ENCODE measurements around the gene FCER2.

The FCER2 gene

GRCh38 chr19:7678971-7679751 lies 22.8 kb downstream of the FCER2 start:
- peak; percentile 39 to 47 for DNase-seq (ENCODE audit: low read depth in 2 of 2)

- no peak for DNase-seq (ENCODE audit: low read depth in 2 of 2)
Measured at GRCh38 chr19:7677669-7678311, 24.1 kb downstream of the FCER2 start.

DNA sequence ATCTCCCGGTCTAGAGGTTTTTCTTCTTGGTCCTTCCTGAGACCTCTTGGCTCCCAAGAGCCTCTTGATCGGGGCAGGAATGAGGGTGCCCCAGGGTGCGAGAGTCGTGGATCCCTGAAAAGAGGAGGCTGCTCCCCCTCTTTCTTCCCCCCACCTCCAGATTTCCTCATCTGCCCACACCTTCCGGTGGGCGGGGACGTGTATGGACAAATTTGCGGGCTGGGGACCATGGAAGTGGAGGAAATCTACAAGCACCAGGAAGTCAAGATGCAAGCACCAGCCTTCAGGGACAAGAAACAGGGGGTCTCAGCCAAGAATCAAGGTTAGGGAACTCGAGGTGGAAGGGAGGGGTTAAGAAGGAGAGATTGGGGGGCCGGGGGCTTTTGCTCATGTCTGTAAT lies 25.1 kb downstream of the FCER2 start, which contains the start of gene MCEMP1:
Gene MCEMP1 (plus strand): TSS at position 237 of the 400 bp plus-strand sequence. CDS start 31 bp downstream, at position 268.
- no peak for DNase-seq (ENCODE audit: low read depth in 2 of 2)

DNA sequence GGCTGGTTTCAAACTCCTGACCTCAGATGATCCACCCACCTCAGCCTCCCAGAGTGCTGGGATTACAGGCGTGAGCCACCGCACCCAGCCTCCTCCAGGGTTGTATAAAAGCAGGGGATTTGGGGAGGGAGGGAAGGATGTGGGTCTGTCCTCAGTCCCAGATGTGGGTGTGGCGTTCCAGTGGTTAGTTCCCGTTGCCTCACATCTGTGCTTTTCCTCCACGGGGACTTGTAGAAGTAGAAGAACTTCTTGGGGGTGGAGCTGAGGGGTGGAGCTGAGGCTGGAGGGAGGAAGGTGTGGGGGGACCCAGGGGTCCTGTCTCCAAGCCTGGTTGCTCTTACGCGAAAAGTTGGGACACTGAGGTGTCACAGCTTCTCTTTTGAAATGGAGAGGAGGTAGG lies 25.6 kb downstream of the FCER2 start:
- DNase-seq (ENCODE audit: low read depth in 2 of 2) = no peak

DNA sequence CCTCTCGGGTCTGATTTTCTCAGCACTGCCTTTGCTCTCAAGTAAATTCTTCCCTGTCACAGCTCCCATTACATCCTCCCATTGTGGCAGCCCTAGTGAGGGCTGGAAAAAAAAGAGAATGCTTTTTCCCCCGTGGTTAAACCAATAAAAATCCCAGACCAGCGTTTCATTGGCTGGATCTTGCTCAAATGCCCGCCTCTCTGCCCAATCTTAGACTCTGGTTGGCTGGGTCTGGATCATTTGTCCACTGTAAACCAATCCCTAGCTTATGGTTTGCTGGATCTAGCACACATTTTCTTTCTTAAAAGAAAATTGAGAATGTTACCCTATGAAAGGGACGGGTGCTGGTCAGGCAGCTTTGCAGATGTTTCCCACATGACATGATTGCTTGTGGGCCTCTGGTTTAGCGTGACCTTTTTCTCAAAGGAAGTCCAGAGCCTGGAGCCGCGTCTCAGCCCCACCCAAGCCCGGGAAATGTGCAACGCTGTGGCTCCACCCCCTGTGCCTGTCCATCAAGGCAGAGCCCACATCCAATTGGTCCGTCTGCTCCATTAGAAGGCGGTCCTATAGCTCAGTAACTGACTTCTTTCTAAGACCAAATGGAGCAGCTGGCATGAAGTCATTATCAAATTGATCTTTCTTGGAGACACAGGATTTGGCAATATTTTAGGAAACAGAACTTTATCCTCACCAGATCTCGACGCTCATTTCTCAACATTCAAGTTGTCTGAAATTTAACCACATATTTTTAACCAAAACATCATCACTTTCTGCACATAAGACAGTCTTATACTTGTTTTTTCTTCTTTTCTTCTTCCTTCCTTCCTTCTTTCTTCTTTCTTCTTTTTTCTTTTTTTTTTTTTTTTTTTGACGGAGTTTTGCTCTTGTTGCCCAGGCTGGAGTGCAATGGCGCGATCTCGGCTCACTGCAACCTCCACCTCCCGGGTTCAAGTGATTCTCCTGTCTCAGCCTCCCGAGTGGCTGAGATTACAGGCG lies 27.6 kb downstream of the FCER2 start:
- no peak for DNase-seq (ENCODE audit: low read depth in 2 of 2)

GRCh38 chr19:7672522-7672921 lies 29.4 kb downstream of the FCER2 start:
- DNase-seq (ENCODE audit: low read depth in 2 of 2) = no peak

- no peak for DNase-seq (ENCODE audit: low read depth in 2 of 2)
Measured at GRCh38 chr19:7670790-7671189, 31.1 kb downstream of the FCER2 start.

DNA sequence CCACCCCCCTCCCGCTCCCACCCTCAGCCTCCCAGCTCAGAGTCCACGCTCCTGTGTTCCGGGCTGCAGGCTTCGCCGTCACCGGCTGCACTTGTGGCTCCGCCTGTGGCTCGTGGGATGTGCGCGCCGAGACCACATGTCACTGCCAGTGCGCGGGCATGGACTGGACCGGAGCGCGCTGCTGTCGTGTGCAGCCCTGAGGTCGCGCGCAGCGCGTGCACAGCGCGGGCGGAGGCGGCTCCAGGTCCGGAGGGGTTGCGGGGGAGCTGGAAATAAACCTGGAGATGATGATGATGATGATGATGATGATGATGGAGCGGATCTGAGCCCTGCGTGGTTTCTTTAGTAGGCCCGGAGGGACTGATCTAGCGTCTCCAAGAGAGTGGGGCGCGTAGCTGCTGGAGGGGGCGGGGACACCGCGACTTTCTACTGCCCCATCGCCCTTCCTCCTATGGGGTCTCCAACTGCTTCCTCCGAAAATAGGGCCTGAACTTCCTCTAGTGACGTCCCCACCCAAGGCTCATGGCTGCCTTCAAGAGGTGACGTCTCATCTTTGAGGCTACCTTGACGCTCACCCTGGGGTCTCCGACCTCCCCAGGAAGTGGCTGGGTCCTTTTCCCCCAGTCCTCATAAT lies 31.7 kb downstream of the FCER2 start:
- peak in 1 of 2 donors; percentile 19 for DNase-seq (ENCODE audit: low read depth in 2 of 2)

DNA sequence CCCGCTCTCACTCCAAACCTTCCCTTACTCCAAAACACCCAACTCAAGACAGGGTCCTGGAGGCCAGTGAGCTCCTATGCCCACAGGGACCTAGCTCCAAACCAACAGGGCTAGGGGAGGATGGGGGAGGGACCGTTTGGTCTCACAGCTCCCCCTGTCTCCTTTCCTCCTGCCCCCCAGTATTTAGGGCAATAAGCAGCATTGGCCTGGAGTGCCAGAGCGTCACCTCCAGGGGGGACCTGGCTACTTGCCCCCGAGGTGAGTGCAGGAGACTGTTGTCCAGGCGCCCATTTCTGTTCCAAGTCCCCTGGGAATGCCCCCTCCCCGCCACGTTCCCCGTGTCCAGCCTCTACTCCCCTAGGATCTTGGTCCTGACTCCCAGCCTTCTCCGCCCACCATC lies 32.3 kb downstream of the FCER2 start:
- DNase-seq (ENCODE audit: low read depth in 2 of 2) = no peak

DNA sequence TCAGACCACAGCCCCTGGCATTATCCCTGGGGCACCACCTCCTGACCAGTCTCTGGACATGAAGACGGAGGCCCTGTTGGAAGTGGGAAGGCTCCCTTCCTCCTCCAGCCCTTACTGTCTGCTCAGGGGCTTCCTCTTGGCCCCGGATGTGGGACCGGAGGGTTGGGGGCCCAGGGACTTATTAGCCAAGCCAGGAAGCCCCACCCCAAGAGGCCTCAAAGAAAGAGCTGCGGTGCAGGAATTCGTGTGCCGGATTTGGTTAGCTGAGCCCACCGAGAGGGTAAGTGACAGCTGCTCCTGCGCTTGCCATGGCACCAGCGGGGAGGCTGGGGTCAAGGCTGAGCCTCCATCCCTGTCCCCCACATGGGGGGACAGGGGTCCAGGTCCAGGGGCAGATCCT lies 33.1 kb downstream of the FCER2 start, which contains the start of gene RETN:
Gene RETN (plus strand): TSS at position 208 of the 400 bp plus-strand sequence. CDS start 278 bp downstream, outside the sequence.
- no peak for DNase-seq (ENCODE audit: low read depth in 2 of 2)

GRCh38 chr19:7665076-7665475 lies 36.9 kb downstream of the FCER2 start:
- no peak for DNase-seq (ENCODE audit: low read depth in 2 of 2)

GRCh38 chr19:7663706-7664105 lies 38.2 kb downstream of the FCER2 start:
- no peak for DNase-seq (ENCODE audit: low read depth in 2 of 2)

DNA sequence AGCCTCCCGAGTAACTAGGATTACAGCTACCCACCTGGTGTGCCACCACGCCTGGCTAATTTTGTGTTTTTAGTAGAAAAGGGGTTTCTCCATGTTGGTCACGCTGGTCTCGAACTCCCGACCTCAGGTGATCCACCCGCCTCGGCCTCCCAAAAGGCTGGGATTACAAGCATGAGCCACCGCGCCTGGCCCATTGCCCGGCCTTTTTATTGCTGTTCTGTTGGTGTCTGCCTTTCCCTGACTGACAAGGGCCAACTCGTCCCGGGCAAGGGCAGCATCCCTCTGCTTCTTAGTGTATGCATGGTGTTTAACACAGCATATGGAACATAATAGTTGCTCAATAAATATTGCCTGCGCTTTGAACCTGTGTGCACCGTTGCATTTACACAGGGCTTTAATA lies 39.3 kb downstream of the FCER2 start:
- no peak for DNase-seq (ENCODE audit: low read depth in 2 of 2)

GRCh38 chr19:7661744-7662538 lies 40.0 kb downstream of the FCER2 start:
- DNase-seq (ENCODE audit: low read depth in 2 of 2) = no peak

DNA sequence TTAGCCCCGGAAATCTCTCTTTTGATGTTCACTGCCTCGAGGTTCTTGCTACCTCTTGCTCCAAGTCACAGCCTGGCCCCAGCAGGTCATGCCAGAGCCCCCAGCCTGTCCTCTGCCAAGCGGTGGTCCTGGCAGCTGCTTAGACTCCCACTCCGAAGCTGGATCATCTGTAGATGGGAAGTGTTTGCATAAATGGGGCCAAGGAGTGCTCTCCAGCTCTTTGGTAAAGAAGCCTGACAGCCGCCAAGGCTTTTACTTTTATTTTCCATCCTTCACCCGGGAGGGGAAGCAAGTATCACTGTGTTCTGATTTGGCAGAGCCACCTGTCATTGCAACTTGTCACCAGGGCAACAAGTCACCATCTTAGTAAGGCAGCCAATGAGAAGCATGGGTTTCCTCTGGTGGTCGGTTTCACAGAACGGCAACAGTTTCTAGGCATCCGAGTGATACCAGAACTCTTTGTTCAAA lies 43.7 kb downstream of the FCER2 start:
- DNase-seq (ENCODE audit: low read depth in 2 of 2) = no peak

- no peak for DNase-seq (ENCODE audit: low read depth in 2 of 2)
Measured at GRCh38 chr19:7657131-7657751, 44.7 kb downstream of the FCER2 start.

DNA sequence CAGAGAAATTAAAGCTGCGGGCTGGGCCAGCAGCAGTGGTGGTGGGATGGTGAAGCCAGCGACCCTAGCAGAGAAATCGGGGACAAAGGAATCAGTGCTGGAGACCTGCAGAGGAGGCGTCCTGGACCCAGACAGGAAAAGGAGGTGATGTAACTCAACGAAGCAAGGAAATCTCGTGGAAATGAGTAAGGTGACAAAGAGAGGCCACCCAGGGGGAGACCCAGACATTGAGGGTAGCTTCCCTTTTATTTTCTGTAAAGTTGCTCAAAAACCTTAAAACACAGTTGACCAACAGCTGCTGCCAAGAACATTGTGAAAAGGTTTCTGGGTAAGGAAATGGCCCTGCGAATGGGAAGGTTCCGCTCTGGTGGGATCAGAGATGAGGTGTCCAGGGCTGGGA lies 46.4 kb downstream of the FCER2 start:
- DNase-seq (ENCODE audit: low read depth in 2 of 2) = no peak

DNA sequence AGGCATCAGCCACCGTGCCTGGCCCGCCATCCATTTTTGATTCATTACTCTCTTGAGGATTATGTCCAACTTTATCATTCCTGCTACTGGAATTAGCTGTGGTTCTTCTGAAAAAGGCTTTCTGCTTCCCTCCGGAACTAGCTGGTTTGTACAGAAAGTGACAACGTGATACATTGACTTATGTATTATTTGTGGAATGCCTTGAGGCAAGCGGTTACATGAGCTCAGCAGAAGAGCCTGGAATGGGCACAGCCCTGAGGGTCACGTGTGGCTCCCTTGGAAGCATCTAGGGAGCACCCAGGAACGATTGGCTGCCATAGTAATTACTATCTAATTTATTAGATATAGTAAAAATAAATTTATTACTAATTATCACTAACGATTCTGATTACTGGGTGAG lies 47.5 kb downstream of the FCER2 start:
- DNase-seq (ENCODE audit: low read depth in 2 of 2) = no peak

DNA sequence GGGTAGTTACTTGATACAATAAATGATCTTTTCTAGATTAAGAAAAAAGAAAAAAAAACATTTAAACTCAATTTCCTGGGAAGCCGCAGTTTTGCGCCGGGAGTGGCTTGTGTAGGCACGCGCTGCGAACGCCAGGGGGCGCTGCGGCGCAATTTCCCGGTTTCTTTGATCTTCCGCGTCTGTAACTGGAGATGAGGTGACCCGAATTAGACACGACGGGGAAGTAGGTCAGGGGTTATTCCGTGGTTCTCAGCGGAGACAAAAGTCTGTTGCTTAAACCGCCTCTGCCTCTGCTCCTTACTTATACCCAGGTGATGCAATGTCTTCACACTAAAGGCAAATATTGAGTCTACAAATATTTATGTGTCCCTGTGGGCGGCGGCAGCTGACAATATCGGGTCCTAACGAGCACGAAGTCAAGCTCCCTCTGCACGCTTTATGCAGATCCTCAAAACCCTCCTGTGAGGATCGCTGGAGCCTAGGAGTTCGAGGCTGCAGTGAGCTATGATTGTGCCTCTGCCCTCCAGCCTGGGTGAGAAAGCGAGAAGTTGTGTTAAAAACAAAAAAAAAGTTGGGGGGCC lies 49.8 kb downstream of the FCER2 start:
- peak; percentile 79 to 82 for DNase-seq (ENCODE audit: low read depth in 2 of 2)

DNA sequence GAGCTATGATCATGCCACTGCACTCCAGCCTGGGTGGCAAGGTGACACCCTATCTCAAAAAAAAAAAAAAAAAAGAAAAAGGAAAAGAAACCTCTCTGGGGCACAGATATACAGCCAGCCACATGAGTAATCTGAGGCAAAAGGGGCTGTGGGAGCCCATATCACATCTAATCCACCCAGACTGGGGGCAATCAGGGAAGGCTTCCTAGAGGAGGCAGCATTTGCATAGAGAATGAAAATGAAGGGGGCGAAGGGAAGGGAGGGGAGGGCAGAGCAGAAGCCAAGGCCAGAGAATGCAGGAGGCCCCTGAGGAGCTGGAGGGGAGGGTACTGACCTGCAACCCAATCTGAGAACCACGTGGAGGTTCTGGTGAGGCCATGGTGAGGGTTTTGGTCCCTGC lies 51.8 kb downstream of the FCER2 start:
- no peak for DNase-seq (ENCODE audit: low read depth in 2 of 2)

All from activated CD4-positive, alpha-beta T cell treated with anti-CD3 and anti-CD28 coated beads for 24 hours (primary cell).